Measurements from ENCODE around the gene BUD23.
A peak's percentile ranks its signal among the peaks of the same experiment; 100 is the strongest.
"Not testable (repeated sequence)": the region's sequence is repeated elsewhere in the genome, so short reads cannot be mapped to it uniquely, and the experiment has no call there.

The BUD23 gene

DNA sequence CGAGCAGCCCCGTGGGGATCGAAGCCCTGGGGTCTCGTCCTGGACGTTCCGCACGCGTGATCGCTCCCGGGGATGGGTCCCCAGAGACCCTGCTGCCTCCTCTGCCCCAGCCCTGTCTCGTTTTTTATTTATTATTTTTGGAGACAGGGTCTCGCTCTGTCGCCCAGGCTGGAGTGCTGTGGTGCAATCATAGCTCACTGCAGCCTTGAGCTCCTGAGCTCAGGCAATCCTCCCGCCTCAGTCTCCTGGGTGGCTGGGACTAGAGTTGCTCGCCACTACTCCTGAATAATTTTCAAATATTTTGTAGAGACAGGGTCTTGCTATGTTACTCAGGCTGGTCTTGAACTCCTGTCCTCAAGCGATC is 36.4 kb downstream of the BUD23 start:
- DNase-seq, result no peak

DNA sequence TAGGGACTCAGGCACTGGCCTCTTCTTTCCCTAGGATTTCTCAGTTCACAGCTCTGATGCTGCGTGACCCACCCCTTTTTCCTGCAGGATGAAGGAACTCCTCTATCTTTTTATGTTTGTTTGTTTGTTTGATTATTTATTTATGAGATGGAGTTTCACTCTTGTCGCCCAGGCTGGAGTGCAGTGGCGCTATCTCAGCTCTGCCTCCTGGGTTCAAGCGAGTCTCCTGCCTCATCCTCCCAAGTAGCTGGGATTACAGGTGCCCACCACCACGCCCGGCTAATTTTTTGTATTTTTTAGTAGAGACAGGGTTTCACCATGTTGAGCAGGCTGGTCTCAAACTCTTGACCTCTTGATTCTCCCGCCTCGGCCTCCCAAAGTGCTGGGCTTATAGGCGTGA is 37.0 kb downstream of the BUD23 start:
- not testable (repeated sequence) for DNase-seq

DNA sequence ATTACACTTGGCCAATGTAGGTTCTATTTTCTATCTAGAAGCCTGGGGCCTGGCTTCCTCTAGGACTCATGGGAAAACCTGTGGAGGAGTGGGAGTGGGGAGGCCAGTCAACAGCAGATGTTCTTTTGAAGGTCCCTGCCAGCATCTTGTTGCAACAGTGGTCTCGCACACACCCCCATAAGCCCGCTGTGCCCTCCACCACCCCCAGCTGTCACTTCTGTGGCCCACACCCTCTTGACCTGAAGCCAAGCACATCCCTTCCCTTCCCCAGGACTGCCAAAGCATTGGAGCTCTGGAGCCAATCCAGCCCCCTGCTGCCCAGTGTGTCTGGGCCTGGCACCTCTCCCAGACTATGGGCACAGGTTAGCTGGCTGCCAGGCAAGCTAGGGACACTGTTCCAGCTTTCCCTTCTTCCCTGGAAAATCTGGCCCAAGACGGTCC is 38.0 kb downstream of the BUD23 start:
- DNase-seq, result peak; percentile 75

DNA sequence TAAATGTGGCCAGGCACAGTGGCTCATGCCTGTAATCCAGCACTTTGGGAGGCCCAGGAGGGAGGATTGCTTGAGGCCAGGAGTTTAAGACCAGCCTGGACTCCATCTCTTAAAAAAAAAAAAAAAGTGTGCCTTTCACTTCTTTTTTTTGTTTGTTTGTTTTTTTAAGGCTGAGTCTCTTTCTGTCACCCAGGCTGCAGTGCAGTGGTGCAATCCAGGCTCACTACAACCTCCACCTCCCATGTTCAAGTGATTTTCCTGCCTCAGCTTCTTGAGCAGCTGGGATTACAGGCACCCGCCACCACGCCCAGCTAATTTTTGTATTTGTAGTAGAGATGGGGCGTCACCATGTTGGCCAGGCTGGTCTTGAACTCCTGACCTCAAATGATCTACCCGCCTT is 38.8 kb downstream of the BUD23 start:
- not testable (repeated sequence) for DNase-seq

DNA sequence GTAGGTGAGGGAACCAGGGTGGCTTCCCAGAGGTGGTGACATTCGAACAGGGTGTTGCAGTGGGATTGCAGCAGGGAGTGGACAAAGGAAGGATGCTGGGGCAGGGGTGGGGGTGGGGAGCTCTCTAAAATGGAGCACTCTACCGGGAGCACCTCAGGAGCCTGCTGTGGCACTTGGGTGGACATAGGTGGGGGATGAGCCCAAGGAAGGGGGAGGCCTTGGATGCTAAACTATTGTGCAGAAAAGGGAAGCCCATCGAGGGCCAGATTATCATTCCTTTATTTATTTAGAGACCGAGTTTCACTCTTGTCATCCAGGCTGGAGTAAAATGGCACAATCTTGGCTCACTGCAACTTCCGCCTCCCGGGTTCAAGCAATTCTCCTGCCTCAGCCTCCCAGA is 39.4 kb downstream of the BUD23 start:
- DNase-seq, result no peak

DNA sequence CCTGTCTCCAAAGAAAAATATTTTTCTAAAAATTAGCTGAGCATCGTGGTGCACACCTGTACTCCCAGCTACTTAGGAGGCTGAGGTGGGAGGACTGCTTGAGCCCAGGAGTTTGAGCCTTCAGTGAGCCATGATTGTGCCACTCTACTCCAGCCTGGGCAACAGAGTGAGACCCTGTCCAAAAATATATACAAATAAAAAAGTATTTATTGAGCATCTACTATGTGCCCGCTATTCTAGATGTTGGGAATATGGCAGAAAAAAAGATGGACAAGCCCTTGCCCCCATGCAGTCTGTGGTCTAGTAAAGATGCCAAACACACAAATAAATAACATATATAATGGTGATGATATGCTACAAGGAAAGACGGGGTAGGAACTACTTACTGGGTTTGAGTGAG is 40.4 kb downstream of the BUD23 start:
- no peak for DNase-seq

DNA sequence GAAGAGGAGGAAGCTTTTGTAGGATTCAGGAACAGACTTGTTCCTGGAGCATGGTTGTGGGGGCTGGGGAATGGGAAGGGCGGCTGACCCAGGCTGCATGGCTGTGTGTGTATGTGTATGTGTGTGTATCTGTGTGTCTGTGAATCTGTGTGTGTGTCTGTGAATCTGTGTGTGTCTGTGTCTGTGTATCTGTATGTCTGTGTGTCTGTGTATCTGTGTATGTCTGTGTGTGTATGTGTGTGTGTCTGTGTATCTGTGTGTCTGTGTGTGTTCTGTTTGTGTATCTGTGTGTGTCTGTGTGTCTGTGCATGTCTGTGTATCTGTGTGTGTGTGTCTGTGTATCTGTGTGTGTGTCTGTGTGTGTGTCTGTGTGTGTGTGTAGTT is 42.7 kb downstream of the BUD23 start:
- no peak for DNase-seq

DNA sequence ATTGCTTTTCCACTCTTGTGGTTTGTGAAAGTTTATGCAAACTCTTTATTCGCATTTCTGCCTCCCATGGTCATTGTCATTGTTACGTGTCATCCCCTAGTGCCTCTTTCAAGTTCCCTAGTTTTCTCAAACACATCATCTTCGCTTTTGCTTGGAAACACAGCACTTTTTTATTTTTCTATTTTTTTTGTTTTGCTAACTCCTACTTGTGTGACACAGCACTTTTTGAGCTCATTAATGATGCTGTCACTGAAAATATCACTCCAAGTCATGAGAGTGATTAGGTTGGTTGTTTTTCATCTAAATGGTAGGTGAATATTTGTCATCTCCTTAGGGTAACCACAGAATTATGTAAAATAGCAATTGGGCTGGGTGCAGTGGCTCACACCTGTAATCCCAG is 44.6 kb downstream of the BUD23 start:
- no peak for DNase-seq

DNA sequence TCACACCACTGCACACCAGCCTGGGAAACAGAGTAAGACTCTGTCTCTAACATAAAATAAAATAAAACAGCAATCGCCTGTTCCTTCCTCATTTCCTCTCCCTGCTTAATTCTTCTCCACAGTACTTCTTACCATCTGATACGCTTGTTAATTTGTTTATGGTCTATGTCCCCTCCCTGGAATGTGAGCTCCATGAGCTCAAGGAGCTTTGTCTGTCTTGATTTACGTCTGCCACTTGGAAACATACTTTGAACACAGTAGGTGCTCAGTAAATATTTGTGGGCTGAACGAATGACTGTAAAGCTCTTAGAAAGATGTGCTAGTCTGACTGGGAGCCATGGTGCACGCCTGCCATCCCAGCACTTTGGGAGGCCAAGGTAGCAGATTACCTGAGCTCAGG is 45.2 kb downstream of the BUD23 start:
- DNase-seq, result no peak

DNA sequence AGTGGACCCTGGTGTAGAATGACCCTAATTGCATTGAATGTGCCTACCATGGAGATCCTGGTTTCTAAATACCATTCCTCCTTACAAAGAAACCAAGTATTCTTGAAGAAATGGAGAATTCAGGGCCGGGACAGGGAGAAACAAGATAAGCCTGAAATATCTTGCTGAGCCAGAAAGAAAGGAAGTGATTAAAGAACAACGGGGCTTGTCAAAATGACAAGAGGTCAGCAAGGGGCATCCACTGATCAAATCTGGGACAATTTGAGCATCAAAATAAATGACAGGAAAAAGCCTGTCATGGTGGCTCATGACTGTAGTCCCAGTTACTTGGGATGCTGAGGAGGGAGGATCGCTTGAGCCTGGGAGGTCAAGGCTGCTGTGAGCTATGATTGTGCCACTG is 47.1 kb downstream of the BUD23 start:
- DNase-seq, result no peak

DNA sequence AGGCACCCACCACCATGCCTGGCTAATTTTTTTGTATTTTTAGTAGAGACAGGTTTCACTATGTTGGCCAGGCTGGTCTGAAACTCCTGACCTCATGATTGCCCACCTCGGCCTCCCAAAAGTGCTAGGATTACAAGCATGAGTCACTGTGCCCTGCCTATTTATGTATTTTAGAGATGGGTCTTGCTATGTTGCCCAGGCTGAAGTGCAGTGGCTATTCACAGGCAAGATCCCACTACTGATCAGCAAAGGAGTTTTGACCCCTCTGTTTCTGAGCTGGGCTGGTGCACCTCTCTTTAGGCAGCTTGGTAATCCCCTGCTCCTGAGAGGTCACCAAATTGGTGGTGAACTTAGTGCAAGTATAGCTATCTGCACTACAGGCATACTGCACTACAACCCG is 49.0 kb downstream of the BUD23 start:
- DNase-seq, result no peak

DNA sequence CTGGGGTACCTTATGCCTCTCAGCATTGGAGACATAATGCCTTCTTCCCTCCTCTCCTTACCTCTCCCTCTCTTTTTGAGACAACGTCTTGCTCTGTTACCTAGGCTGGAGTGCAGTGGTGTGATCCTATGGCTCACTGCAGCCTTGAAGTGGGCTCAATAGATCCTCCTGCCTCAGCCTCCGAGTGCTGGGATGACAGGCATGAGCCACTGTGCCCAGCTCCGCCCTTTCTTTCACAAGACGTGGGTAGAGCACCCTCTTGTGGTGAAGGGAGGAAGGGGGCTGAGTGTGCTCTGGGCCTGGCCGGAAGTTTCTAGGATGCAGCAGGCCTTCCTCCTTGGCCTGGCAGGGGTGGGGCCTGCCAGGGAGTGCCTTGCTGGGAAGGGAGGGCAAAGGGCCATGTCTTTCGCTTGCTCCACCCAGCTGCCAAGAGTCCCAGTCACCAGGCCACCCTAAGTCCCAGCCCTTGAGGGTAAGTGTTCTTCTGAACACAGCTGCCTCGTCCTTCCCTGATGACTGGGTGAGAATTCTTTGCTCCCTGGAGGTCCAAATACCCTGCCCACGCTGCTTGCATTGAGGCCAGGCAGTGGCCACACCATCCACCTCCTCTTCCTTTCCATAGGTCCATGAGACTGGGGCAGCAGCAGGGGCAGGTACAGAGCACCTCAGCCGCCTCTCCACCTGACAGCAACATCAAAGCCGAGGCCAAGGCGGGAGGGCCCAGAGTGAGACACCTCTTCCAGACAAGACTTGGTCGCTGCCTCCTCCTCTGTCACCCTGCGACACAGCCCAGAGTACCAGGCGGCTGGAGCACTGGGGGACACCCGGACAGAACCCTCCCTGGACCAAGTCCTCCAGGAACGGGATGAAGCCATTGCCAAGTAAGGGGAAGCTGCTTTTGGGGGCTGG is 51.5 kb downstream of the BUD23 start:
- DNase-seq, result peak; percentile 46

DNA sequence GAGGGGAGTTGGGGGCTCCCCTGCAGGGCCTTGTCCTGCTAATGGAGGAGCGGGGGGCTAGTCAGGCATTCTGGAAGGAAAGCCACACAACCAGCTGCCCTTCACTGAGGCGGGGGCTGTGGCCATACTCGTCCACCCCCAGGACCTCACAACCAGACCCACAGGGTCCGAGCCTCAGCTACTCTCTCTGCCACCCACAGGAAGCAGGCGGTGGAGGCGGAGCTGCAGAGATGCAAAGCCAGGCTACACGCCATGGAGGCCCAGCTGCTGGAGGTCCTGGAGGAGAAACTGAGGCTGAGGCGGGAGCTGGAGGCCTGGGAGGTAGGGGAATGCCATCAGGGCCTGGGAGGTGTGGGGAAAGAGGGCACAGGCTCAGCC is 52.1 kb downstream of the BUD23 start:
- DNase-seq, result no peak

DNA sequence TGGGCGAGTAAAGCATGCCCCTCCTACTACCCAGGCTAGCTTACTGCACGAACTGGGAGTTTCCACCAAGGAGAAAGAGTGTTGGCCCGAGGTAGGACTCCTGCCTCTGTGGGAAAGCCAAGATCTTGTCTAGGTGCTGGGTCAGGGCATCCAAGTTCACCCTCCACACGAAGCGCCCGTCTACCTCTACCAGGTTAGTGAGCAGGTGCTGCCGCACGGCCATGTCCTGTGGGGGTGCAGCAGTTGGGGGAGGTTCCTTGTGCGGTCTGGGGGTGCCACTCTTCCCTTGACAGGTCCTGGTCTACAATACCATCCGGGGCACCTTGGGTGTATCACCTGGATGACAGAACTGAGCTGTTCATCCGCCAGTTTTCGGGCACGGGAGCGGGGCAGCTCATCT is 53.5 kb downstream of the BUD23 start:
- DNase-seq, result no peak

DNA sequence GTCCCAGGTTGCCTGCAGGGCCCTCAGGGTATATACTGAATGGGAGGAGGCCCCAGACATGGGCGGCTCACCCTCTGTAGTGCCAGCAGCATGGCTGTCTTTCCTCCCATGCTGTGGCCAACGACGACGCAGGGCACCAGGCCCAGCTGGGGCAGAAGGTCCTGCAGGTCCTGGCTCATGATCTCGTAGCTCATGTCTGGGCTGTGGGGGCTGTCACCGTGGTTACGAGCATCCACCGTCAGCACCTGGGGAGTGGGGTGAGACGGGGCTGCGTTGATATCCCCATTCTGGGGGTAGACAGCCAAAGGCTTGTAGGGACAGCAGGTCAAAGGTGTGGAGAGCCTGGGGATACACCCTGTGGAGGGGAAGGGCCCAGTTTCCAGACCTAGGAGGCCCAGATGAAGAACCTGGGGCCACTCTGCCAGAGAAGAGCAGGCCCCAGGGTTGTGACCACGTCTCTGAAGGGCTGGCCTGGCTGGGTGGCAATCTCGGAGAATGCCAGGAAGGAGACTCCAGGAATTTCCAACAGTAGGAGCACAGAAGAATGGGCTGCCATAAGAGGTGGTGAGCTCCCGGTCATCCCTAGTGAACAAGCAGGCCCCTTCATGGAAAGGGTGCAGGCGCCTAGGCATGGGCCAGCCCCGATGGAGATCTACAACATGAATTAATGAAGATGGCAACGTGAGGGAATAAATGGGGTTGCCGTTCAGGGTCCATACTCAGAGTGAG is 54.3 kb downstream of the BUD23 start:
- DNase-seq, result no peak

DNA sequence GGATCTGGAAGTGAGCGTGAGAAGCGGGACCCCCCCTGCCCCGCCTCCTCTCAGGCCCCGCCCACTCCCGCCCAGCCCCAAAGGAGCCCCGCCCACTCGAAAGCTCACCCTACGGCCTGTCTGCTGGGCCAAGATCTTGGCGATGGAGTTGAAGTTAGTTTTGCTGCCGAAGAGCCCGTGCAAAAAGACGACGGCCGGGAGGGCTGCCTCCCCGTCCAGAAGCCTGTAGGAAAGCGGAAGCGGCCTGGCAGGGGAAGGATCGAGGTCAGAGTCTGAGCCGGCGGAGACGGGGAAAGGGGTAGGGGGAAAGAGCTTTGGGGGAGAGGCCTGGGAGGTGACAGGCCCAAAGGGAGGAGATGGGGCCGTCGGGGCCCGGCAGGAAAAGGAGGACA is 54.8 kb downstream of the BUD23 start:
- DNase-seq, result peak; percentile 53

DNA sequence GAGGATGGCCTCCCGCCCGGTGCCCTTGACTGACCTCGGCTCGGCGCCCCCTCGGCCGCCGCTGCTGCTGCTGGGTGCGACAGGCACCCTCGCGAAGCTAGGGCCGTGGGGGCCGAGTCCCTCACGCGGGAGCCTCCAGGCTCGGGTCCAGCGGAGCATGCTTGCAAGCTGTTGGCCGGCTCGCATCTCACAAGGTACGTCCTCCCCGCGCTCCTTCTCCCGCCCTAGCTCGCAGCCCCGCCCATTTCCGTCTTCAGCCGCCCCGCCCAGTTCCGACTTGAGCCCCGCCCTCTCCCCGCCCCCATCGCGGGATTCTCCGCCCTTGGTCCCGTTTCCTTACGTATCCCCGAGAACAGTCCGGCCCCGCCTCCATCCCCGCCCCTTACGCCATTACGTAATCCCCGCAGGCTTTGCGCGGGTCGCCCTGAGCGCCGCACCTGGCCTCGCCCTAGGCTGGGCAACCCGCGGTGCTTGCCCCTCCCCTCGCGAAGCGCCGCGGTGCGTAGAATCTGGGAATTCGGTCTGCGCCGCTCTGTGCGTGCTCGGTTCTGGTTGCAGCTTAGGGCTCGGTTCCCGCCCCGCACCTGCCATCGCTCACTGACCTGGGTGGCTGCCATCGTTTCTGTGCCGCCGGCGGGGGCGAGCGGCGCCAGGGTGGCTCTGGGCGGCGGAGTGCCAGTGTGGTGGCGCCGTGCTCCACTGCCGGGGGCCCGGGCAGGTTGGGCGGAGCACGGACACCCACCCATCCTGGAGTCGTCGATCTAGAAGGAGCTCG is 55.4 kb downstream of the BUD23 start, which contains the start of gene ABHD11:
ABHD11 (minus strand) TSS at position 191 of the 775 bp plus-strand sequence; CDS start at position 159, 32 bp downstream.
- peak; percentile 98 for DNase-seq

DNA sequence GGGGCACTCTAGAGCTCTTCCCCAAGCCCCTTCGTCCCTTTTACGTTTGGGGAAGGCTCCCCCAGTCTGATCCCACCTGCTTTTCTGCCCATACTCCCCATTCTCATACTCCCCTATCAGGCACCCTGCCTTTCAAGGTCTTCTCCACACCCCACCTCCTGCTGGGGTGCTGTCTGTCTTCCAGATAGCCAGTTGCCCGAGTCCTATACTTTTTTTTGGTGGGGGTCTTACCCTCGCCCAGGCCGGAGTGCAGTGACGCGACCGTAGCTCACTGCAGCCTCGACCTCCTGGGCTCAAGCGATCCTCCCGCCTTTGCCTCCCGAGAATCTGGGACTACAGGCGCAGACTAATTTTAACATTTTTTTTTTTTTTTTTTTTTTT is 56.0 kb downstream of the BUD23 start:
- DNase-seq, result no peak

DNA sequence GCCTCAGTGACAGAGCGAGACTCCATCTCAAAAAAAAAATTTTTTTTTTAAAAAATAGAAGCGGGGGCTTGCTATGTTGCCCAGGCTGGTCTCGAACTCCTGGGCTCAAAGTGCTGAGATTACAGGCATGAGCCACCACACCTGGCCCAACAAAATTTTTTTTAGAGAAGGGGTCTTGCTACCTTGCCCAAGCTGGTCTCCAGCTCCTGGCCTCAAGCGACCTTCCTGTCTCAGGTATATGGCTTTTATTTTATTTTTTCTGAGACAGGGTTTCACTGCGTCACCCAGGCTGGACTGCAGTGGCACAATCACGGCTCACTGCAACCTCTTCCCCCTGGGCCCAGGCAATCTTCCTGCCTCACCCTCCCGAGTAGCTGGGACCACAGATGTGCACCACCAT is 56.8 kb downstream of the BUD23 start:
- no peak for DNase-seq

DNA sequence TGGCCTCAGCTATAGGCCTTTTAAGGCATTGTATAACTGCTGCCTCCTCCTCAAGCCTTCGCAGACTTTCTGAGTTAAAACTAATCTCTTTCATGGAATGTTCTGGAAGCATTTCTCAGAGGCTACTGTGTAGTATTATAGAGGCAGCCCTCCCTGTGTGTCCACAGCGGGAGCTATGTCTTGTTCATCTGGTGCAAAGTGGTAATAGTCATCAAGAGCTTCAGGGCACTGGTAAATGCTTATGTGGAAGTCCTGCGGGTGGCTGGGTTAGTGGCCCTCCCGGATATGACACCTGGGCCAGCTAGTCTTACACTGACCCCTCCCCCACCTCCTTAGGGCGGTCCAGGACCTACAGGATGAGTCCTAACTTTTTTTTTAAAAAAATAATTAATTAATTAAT is 57.4 kb downstream of the BUD23 start:
- DNase-seq, result no peak

DNA sequence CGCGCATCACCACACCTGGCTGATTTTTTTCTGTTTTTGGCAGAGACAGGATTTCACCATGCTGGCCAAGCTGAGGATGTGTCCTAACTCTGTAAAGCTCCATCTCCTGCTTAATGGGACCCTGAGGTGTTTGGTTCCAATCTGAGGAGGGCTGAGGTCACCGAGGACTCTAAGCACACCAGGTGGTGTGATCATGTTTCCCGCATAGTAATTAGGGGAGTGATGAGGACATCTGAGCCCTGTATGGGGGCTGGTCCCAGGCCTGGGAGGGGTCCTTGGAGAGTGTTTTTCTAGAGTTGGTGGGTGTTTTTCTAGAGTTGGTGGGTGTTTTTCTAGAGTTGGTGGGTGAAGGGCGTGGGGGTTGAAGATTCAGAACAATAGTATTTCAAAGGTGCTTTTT is 58.2 kb downstream of the BUD23 start:
- no peak for DNase-seq

DNA sequence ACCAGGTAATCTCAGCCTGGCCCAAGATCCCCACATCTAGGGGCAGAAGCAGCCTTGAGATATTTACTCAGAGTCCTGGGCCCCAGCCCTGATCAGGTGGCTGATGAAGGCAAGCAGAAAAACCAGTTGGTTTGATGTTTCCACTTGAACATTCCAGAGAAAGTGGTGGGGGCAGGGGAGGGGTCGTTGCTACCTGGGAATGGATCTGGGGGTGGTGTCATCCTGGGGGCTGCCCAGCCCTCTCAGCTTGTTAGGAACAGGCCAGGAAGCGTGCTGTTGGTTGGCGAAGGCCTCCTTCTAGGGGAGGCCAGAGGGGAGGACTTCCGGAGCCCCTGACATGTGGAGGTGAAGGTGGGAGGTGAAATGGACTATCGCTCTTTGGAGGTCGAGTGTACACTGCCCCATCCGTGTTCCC is 58.9 kb downstream of the BUD23 start:
- DNase-seq, result no peak

Measured in midbrain (tissue), 1 donor.